GM19193 (cell line): ENCODE measurements around the gene TEX22.

Experiments
- POLR2A ChIP-seq: IDR thresholded peaks from 4 replicates; pipeline ENCODE4 v1.6.1; 2011; ENCODE audit not compliant: insufficient read depth, insufficient read length; ENCODE audit errors: extremely low read depth

The TEX22 gene

DNA sequence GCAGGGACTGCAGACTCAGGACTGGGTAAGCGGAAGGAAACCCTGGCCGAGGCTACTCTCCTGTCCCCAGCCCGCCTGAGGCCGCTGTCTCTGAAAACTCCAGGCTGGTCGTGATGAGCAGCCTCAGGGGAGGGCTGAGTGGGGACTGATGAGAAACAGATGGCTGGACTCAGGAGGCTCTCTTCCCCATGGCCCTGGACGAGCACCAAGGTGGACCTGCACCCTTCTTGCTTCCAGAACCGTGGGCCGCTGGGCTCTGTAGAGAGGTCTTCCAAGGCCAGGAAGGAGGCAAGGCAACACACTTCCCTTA lies 1.1 kb downstream of the TEX22 start:
- no peak for TF ChIP-seq POLR2A

GRCh38 chr14:105400016-105400415 lies 1.7 kb downstream of the TEX22 start:
- no peak for TF ChIP-seq POLR2A

GRCh38 chr14:105401699-105402098 lies 3.4 kb downstream of the TEX22 start:
- TF ChIP-seq POLR2A = no peak

GRCh38 chr14:105408592-105408991 lies 10.3 kb downstream of the TEX22 start:
- no peak for TF ChIP-seq POLR2A

DNA sequence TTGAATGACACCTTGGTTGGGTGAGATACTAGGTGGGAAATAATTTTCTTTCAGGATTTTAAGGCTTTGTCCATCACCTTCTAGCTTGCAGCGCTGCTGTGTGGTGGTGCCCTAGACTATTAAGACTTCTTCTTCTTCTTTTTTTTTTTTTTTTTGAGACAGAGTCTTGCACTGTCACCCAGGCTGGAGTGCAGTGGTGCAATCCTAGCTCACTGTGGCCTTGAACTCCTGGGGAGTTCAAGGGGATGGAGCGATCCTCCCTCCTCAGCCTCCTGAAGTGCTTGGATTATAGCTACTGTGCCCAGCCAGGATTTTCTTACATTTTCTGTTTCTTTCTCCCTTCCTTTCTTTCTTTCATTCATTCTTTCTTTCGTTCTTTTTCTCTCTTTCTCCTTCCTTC lies 11.0 kb downstream of the TEX22 start:
- no peak for TF ChIP-seq POLR2A

DNA sequence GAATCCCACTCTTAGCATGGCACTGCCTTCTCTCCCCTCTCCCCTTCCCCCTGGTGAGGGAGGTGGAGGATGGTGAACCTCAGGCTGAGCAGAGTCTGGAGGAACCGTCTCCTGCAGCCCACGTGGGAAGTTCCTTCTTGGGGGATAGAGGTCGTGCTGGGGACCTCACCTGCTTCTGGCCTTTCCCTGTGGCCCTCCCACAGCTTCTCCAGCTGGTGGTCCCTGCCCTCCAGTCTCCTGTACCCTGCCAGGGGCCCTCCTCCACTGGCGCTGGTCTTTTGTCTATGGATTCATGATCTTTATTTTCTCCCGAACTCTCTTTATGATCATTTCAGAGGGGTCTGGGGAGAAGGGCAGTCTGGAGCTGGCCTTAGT lies 12.3 kb downstream of the TEX22 start:
- no peak for TF ChIP-seq POLR2A

DNA sequence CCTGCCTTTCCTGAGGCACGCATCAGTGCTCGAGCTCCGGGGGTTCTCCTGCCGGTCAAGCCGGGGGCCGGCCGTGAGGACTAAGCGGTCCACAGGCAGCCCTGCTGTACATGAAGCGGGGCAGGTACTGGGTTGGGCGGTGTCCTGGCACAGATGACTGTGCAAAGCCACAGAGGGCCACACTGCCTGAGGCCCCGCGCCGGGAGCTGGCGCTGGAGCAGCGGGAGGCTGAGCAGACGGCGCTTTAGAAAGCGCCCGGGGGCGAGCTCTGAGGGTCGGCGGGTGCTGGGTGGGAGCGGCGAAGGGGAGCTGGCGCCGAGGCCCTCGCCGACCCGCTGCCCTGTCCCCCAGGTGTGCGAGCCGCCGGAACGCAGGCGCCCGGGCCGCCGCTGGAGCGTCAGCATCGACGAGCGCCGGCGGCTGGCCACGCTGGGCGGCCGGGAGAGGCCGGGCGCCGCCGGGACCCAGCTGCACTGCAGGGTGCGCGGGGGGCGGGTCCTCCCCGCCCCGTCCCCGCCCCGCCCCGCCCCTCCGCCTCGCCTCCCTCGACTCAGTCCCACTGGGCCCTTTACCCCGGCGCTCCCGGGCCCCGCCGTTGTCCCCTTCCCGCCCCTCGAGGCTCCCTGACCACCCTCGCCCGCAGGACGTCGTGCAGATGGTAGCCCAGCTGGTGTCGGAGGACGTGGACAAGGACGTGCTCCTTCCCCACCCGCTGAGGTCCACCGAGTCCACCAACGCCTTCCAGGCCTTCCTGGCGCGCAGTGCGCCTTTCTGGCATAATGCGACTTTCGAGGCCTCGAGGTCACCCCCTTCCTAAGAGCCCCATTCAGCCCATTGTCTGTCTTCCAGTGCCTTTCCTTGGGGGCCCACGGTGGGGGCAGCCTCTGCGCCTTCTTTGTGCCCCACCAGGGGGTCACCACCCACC lies 12.9 kb downstream of the TEX22 start:
- no peak for TF ChIP-seq POLR2A

DNA sequence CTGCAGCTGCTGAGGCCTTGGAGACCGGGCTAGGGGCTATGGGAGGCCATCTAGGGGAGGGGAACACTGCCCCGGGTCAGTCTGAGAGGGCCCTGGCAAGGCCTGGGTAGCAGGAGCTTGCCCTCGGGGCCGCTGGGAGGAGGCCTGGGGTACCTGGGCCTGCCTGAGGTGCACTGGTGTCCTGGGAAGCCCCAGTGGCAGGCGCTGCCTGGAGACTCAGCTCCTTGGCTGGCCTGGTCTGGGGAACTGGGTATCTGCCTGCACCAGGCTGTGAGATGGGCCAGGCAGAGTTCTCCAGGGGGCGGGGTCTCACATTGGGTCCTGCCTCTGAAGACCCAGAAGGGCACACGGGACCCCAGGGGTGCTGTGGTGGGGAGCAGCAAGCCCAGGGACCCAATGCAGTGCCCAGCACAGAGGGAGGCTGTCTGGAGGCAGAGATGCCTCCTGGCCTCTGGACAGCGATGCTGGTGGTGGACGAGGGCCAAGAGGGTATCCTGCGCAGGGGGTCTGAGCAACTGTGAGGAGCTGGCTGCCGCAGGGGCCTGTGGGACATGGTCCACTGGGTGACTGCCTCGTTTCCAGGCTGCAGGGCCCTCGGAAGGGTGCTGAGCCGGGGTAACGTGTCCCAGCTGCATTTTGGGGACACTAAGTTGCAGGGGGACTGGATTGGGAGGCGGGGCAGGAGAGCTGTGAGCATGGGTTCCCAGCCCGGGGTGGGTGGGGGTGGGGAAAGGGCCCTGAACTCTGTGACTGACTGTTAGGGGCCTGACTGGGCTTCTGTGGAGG lies 13.8 kb downstream of the TEX22 start:
- no peak for TF ChIP-seq POLR2A

DNA sequence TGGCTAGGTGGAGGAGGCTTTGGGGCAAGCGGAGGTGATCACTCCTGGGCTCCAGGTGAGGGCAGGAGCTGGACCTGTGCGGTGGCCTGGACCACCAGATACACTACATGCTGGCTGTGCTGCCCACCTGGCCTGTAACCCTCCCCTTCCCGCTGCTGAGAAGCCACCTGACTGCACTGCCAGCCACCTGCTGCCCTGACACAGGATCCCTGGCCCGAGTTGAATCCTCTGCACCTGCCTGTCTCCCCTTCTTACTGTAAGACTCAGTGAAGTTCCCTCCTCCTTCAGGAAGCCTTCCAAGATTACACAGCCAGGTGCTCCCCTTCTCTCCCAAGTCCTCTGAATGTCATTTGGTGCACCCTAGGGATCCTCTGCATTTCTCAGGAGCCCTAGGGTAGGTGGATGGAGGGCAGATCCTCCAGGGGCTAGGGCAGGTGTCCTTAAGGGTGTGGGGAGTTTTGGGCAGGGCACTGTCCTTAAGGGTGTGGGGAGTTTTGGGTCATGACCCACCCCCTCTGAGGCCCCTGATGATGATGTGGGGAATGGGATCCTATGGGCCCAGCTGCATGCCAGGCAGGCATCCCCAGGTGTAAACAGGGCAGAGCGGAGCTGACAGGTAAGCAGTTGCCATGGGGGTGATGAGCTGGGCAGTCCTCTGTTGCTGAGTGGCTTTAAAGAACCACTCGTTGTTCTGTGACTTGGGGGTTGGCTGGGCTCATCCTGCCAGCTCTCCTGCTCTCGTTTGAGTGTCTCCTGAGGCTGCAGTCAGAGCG lies 14.6 kb downstream of the TEX22 start:
- no peak for TF ChIP-seq POLR2A

GRCh38 chr14:105413544-105413886 lies 15.2 kb downstream of the TEX22 start:
- TF ChIP-seq POLR2A = no peak

- no peak for TF ChIP-seq POLR2A
Measured at GRCh38 chr14:105414456-105415371, 16.4 kb downstream of the TEX22 start.

- TF ChIP-seq POLR2A = no peak
Measured at GRCh38 chr14:105415481-105416428, 17.4 kb downstream of the TEX22 start.

GRCh38 chr14:105416671-105417070 lies 18.3 kb downstream of the TEX22 start:
- TF ChIP-seq POLR2A = no peak
